ENCODE data around the gene OR8B4.

GRCh38 chr11:124441519-124441918 lies 16.8 kb upstream of the OR8B4 start:
- TF ChIP-seq CTCF (IDR thresholded peaks at IDR 0.05) (no peak), ZFX (IDR thresholded peaks at IDR 0.05; ENCODE audit: borderline replicate concordance) (no peak)

Data from 22Rv1 (cell line).